Activated T-helper 2 cell treated with anti-CD3 and anti-CD28 coated beads, Interferon-gamma antibody, Interleukin-2, Interleukin-4, amounts not matched to agents 10 μg/mL and 5 μg/mL and 100 μg/mL, durations not matched to agents 14 hours and 24 hours and 36 hours (primary cell): ENCODE results near the gene CNTROB. TPM values are rescaled to one million over a fixed set of nuclear protein-coding genes. Genes with fewer than 3 reads are reported as not detected.

Experiments used
- DNase-seq: peaks from one replicate; pipeline ENCODE4 v3.0.0; 2021; ENCODE audit warnings: low spot score
- H3K27ac Mint-ChIP-seq: one replicate; pipeline ENCODE4 v1.8.0; 2021; ENCODE audit warnings: mixed read lengths
- H3K27me3 Mint-ChIP-seq: one replicate; pipeline ENCODE4 v1.8.0; 2021; ENCODE audit warnings: low read depth, mixed read lengths
- H3K36me3 Mint-ChIP-seq: one replicate; pipeline ENCODE4 v1.8.0; 2021; ENCODE audit warnings: low read depth, mixed read lengths
- H3K4me1 Mint-ChIP-seq: one replicate; pipeline ENCODE4 v1.8.0; 2021; ENCODE audit warnings: low read depth, mixed read lengths
- H3K4me3 Mint-ChIP-seq: one replicate; pipeline ENCODE4 v1.8.0; 2021; ENCODE audit warnings: low read depth, mild to moderate bottlenecking, moderate library complexity, mixed read lengths
- H3K9me3 Mint-ChIP-seq: one replicate; pipeline ENCODE4 v1.8.0; 2021; ENCODE audit warnings: mixed read lengths
- intact Hi-C: fragments of 100-400 bp; cut with micrococcal nuclease; formaldehyde crosslinking; loops from one replicate; pipeline ENCODE4 v1.15.1; 2023
- total RNA-seq: library from RNA; stranded (reverse); gene quantifications from 2 replicates; pipeline ENCODE4 v1.2.3, GENCODE V29; 2022

Gene CNTROB
- total RNA-seq, 1 donor from 2014 or later: 60.3 TPM

- no peaks in the 10 kb centered on the region for H3K36me3 Mint-ChIP-seq
- no peaks in the 10 kb centered on the region for H3K9me3 Mint-ChIP-seq
- H3K27me3 Mint-ChIP-seq: peaks cover 12% of the 10 kb centered on the region
- intact Hi-C loops: no loop called here
- H3K4me3 Mint-ChIP-seq: no peak overlapping the region
- no peak for DNase-seq
- no peaks in the 10 kb centered on the region for H3K4me1 Mint-ChIP-seq
- no peak overlapping the region for H3K27ac Mint-ChIP-seq
Measured at GRCh38 chr17:7959503-7960253, 27.7 kb downstream of the CNTROB start.

- Mint-ChIP-seq H3K27me3 (peaks cover 12% of the 10 kb centered on the region), H3K36me3 (no peaks in the 10 kb centered on the region), H3K27ac (no peak overlapping the region), H3K4me3 (no peak overlapping the region), H3K9me3 (no peaks in the 10 kb centered on the region), H3K4me1 (no peaks in the 10 kb centered on the region)
- no peak for DNase-seq
- intact Hi-C loops: no loop called here
Measured at GRCh38 chr17:7961421-7961820, 29.4 kb downstream of the CNTROB start.

GRCh38 chr17:7967751-7968150 is 35.7 kb downstream of the CNTROB start:
- Mint-ChIP-seq H3K36me3 (no peaks in the 10 kb centered on the region), H3K4me3 (no peak overlapping the region), H3K9me3 (no peaks in the 10 kb centered on the region), H3K4me1 (no peaks in the 10 kb centered on the region), H3K27ac (no peak overlapping the region), H3K27me3 (peaks cover 7% of the 10 kb centered on the region)
- DNase-seq: no peak
- intact Hi-C loops: no loop called here

GRCh38 chr17:7969433-7969832 is 37.4 kb downstream of the CNTROB start:
- Mint-ChIP-seq H3K27ac (no peak overlapping the region), H3K9me3 (peaks cover 4% of the 10 kb centered on the region), H3K27me3 (peaks cover 7% of the 10 kb centered on the region), H3K36me3 (peaks cover 2% of the 10 kb centered on the region), H3K4me3 (no peak overlapping the region), H3K4me1 (no peaks in the 10 kb centered on the region)
- intact Hi-C loops: no loop called here
- DNase-seq: no peak

DNA sequence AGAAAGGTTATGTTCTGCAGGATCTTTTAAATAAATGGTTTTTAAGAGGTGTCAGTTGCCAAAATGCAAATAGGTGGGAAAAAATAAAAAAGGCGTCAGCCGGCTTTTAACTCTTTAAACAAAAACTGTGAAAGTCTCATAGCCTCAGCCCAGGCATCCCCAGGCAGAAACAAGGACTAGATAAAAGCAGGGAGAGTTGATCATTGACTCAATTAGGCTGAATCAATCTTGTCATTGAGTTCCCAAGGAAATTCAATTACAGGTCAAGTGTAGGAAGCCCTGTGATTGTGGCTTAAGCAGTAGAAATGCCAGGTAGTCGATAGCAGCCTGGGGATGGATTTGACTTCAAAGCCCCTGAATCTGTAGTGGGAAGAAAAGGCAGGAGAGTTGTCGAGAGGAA is 39.6 kb downstream of the CNTROB start:
- no peaks in the 10 kb centered on the region for H3K4me1 Mint-ChIP-seq
- peaks cover 15% of the 10 kb centered on the region for H3K9me3 Mint-ChIP-seq
- no peak overlapping the region for H3K27ac Mint-ChIP-seq
- H3K27me3 Mint-ChIP-seq: peaks cover 7% of the 10 kb centered on the region
- no peak for DNase-seq
- peaks cover 10% of the 10 kb centered on the region for H3K36me3 Mint-ChIP-seq
- H3K4me3 Mint-ChIP-seq: no peak overlapping the region
- intact Hi-C loops: no loop called here

- no peak overlapping the region for H3K4me3 Mint-ChIP-seq
- H3K4me1 Mint-ChIP-seq: no peaks in the 10 kb centered on the region
- DNase-seq: no peak
- H3K27me3 Mint-ChIP-seq: peaks cover 6% of the 10 kb centered on the region
- peaks cover 22% of the 10 kb centered on the region for H3K9me3 Mint-ChIP-seq
- H3K27ac Mint-ChIP-seq: no peak overlapping the region
- intact Hi-C loops: no loop called here
- H3K36me3 Mint-ChIP-seq: peaks cover 10% of the 10 kb centered on the region
Measured at GRCh38 chr17:7972131-7972785, 40.3 kb downstream of the CNTROB start.

DNA sequence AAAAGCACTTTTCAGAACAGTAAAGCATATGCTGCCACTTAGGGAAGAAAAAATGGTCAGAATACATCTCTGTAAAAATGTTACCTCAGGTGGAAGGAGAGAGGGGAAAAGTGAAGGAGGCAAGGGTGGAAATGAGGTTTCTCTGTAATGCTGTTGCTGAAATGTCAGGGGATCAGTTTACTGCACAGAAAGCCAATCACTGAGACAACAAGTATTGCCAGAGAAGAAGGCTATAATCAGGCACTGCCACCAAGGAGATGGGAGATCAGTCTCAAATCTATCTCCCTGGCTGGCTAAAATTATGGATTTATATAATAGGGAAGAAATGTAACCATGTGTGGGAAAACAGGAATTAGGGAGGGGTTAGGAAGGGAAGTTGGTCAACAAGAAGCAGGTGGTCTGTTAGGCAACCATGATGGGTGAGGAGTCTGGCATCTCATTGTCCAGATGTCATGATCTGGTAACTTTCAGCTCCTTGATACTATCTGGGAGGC is 42.7 kb downstream of the CNTROB start:
- Mint-ChIP-seq H3K27me3 (peaks cover 6% of the 10 kb centered on the region), H3K36me3 (peaks cover 10% of the 10 kb centered on the region), H3K9me3 (peaks cover 27% of the 10 kb centered on the region), H3K4me3 (no peak overlapping the region), H3K27ac (no peak overlapping the region), H3K4me1 (no peaks in the 10 kb centered on the region)
- intact Hi-C loops: no loop called here
- DNase-seq: no peak

GRCh38 chr17:7977039-7977438 is 45.0 kb downstream of the CNTROB start:
- intact Hi-C loops: no loop called here
- Mint-ChIP-seq H3K9me3 (peaks cover 27% of the 10 kb centered on the region), H3K27ac (no peak overlapping the region), H3K4me3 (no peak overlapping the region), H3K27me3 (peaks cover 5% of the 10 kb centered on the region), H3K4me1 (peaks cover 4% of the 10 kb centered on the region), H3K36me3 (peaks cover 10% of the 10 kb centered on the region)
- no peak for DNase-seq

GRCh38 chr17:7977805-7978204 is 45.8 kb downstream of the CNTROB start:
- H3K27me3 Mint-ChIP-seq: peaks cover 5% of the 10 kb centered on the region
- H3K4me1 Mint-ChIP-seq: peaks cover 8% of the 10 kb centered on the region
- no peak overlapping the region for H3K27ac Mint-ChIP-seq
- peaks cover 27% of the 10 kb centered on the region for H3K9me3 Mint-ChIP-seq
- DNase-seq: no peak
- peaks cover 10% of the 10 kb centered on the region for H3K36me3 Mint-ChIP-seq
- intact Hi-C loops: no loop called here
- H3K4me3 Mint-ChIP-seq: no peak overlapping the region

- intact Hi-C loops: no loop called here
- peaks cover 16% of the 10 kb centered on the region for H3K27me3 Mint-ChIP-seq
- H3K9me3 Mint-ChIP-seq: peaks cover 7% of the 10 kb centered on the region
- no peaks in the 10 kb centered on the region for H3K36me3 Mint-ChIP-seq
- H3K4me3 Mint-ChIP-seq: no peak overlapping the region
- peaks cover 8% of the 10 kb centered on the region for H3K4me1 Mint-ChIP-seq
- no peak overlapping the region for H3K27ac Mint-ChIP-seq
- no peak for DNase-seq
Measured at GRCh38 chr17:7982173-7982572, 50.2 kb downstream of the CNTROB start.

- no peaks in the 10 kb centered on the region for H3K36me3 Mint-ChIP-seq
- H3K4me1 Mint-ChIP-seq: peaks cover 8% of the 10 kb centered on the region
- no peak overlapping the region for H3K4me3 Mint-ChIP-seq
- H3K27ac Mint-ChIP-seq: no peak overlapping the region
- intact Hi-C loops: no loop called here
- peaks cover 3% of the 10 kb centered on the region for H3K9me3 Mint-ChIP-seq
- H3K27me3 Mint-ChIP-seq: peaks cover 17% of the 10 kb centered on the region
- no peak for DNase-seq
Measured at GRCh38 chr17:7982666-7983065, 50.7 kb downstream of the CNTROB start.

DNA sequence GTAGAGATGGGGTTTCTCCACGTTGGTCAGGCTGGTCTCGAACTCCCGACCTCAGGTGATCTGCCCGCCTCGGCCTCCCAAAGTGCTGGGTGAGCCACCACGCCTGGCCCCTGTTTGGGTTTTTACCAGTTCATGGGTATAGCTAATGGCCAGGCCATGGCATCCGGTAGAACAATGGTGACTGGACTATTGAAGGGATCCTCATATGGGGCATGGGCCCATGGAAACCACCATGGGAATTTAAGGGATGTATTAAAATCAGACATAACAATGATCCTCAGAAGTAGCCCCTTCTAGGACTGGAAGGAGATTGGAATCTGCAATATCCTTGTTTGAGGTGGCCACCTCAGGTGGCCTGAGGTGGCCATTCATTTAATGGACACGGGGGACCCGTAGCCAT is 52.9 kb downstream of the CNTROB start:
- peaks cover 16% of the 10 kb centered on the region for H3K27me3 Mint-ChIP-seq
- no peak for DNase-seq
- H3K9me3 Mint-ChIP-seq: no peaks in the 10 kb centered on the region
- H3K4me1 Mint-ChIP-seq: peaks cover 17% of the 10 kb centered on the region
- no peak overlapping the region for H3K4me3 Mint-ChIP-seq
- intact Hi-C loops: no loop called here
- no peak overlapping the region for H3K27ac Mint-ChIP-seq
- H3K36me3 Mint-ChIP-seq: no peaks in the 10 kb centered on the region

DNA sequence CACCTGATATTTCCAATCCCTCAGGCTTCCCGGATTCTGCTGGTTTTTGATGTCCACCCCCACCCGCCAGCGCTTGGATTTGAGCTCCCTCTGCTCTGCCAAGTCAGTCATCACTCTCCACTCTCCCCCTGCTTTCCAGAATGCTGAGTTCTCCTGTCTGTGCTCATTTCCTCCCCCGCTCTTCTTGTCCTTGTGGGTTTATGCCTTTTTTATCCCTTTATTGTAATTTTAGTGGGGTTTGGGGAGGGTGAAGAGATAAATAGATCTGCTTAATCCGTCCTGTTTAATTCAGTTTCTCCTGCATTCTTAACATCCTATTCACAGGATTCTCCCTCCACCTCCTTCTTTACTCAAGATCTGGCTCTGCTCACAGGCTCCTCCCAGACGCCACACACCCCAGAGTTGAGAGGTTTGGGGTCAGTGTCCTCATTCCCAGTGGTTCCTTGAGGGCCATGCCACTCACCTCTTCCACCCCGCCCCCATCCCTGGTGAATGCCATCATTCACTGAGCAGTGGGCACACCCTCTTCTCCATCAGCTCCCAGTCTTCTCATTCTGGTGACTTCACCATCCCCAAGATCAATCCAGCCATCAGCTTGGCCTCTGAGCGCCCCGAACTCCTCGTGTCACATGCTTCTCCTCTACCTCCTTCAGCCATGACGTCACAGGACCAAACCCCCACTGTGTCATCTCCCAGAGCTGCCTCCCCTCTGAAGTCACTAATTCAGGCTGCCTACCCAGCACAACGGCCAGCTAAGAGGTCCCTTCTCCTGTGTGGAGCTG is 55.3 kb downstream of the CNTROB start:
- H3K4me3 Mint-ChIP-seq: no peak overlapping the region
- H3K27me3 Mint-ChIP-seq: peaks cover 14% of the 10 kb centered on the region
- no peaks in the 10 kb centered on the region for H3K36me3 Mint-ChIP-seq
- intact Hi-C loops: no loop called here
- no peaks in the 10 kb centered on the region for H3K9me3 Mint-ChIP-seq
- no peak for DNase-seq
- peaks cover 20% of the 10 kb centered on the region for H3K4me1 Mint-ChIP-seq
- H3K27ac Mint-ChIP-seq: no peak overlapping the region
